ENCODE data around the gene INSYN1. TPM values are rescaled to one million over a fixed set of nuclear protein-coding genes. Genes with fewer than 3 reads are reported as not detected.

Gene INSYN1
- total and polyA plus RNA-seq, 2 of the 13 experiments (the other 11 are each of a cell fraction or from before 2014, with no cell fraction given), result not detected

- TF ChIP-seq MYC (CRISPR knock-in tag; IDR thresholded peaks at IDR 0.05; ENCODE audit: borderline replicate concordance) (no peak), ZNF616 (CRISPR knock-in tag; IDR thresholded peaks at IDR 0.05; ENCODE audit: low read depth) (no peak), THAP11 (CRISPR knock-in tag; IDR thresholded peaks at IDR 0.05) (no peak), RAD21 (CRISPR knock-in tag; IDR thresholded peaks at IDR 0.05) (peak; percentile 75; the same call in 1 of the 2 replicates), PLRG1 (conservative IDR thresholded peaks at IDR 0.05) (no peak), STAG1 (CRISPR knock-in tag; IDR thresholded peaks at IDR 0.05) (peak; percentile 80), SMC3 (IDR thresholded peaks at IDR 0.05; ENCODE audit: low read length) (peak; percentile 39), ZFP91 (CRISPR knock-in tag; IDR thresholded peaks at IDR 0.05; ENCODE audit: borderline replicate concordance) (no peak), ZNF746 (CRISPR knock-in tag; IDR thresholded peaks at IDR 0.05) (no peak), ERF (CRISPR knock-in tag; IDR thresholded peaks at IDR 0.05) (no peak), IRF1 (CRISPR knock-in tag; IDR thresholded peaks at IDR 0.05; ENCODE audit: low read depth) (no peak), KDM5B (CRISPR knock-in tag; IDR thresholded peaks at IDR 0.05; ENCODE audit: borderline replicate concordance) (no peak), XRCC5 (optimal IDR thresholded peaks at IDR 0.05; ENCODE audit: low read length) (peak; percentile 64), FOXA1 (IDR thresholded peaks at IDR 0.05) (no peak), FOXA1 (CRISPR knock-in tag; IDR thresholded peaks at IDR 0.05) (peak; percentile 17; the same call in 1 of the 2 replicates), ETS1 (CRISPR knock-in tag; IDR thresholded peaks at IDR 0.05) (no peak), RFXAP (CRISPR knock-in tag; IDR thresholded peaks at IDR 0.05; ENCODE audit: borderline replicate concordance) (no peak), TFAP4 (IDR thresholded peaks at IDR 0.05; ENCODE audit: borderline replicate concordance, low read depth) (0 out of 2 replicates have a peak, but pooled peaks have one; percentile 15), BCLAF1 (IDR thresholded peaks at IDR 0.05) (no peak)
Observed at GRCh38 chr15:73704869-73705645, 48.1 kb downstream of the INSYN1 start (continued).

All from HepG2 (cell line).